ENCODE results near the gene TSEN54. TPM values are rescaled to one million over a fixed set of nuclear protein-coding genes. Genes with fewer than 3 reads are reported as not detected.

TSEN54 gene
- total and polyA plus RNA-seq, 4 donors: 9.1 to 15.1 (median 12.3) TPM

DNA sequence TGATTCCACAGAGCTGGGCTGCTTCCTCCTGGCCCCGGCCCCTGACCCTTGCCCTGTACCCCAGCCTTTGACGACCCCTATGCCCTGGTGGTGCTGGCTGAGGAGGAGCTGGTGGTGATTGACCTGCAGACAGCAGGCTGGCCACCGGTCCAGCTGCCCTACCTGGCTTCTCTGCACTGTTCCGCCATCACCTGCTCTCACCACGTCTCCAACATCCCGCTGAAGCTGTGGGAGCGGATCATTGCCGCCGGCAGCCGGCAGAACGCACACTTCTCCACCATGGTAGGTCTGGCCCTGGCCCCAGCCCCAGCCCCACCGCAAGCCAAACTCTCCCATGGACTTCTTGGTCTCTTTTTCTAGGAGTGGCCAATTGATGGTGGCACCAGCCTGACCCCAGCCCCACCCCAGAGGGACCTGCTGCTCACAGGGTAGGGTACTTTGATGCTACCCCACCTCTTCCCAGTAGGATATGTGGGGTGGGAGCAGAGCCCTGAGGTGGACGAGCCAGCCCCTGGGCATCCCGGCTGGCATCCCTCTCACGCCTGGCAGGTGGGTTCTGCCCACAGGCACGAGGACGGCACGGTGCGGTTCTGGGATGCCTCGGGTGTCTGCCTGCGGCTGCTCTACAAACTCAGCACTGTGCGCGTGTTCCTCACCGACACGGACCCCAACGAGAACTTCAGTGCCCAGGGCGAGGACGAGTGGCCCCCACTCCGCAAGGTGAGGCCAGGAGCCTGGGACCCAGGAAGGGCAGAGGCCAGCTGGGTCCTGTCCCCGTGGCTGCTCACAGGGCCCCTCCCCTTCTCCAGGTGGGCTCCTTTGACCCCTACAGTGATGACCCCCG lies 52.3 kb downstream of the TSEN54 start:
- no peak for DNase-seq (ENCODE audit: low spot score)

DNA sequence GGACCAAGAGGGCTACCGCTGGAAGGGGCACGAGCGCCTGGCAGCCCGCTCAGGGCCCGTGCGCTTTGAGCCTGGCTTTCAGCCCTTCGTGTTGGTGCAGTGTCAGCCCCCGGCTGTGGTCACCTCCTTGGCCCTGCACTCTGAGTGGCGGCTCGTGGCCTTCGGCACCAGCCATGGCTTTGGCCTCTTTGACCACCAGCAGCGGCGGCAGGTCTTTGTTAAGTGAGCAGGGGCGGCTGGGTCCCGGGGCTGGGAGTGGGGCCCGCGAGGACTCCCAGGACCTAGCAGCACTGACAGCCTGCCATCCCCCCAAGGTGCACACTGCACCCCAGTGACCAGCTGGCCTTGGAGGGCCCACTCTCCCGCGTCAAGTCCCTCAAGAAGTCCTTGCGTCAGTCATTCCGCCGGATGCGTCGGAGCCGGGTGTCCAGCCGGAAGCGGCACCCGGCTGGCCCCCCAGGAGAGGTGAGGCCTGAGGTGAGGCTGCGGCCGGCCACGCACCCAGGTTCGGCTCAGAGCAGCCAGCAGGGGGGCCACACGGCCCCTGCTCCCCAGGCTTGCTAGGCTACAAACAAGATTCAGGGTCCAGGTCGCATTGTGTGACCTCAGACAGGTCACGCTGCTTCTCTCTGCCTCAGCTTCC lies 53.8 kb downstream of the TSEN54 start:
- Histone ChIP-seq H3K9me3 (ENCODE audit: control insufficient read depth in 4 of 4, low read length in 3 of 4) (no peaks in the 10 kb centered on the region), H3K4me1 (ENCODE audit: control insufficient read depth in 4 of 4, insufficient read depth in 4 of 4, low read length in 3 of 4) (no peaks in the 10 kb centered on the region), H3K4me3 (ENCODE audit: low read depth in 1 of 3, low read length in 3 of 3) (no peak overlapping the region), H3K27me3 (ENCODE audit: control insufficient read depth in 4 of 4, insufficient read depth in 4 of 4, low read length in 3 of 4) (no peaks in the 10 kb centered on the region), H3K27ac (ENCODE audit: low read depth in 1 of 2, low read length in 2 of 2) (no peak overlapping the region), H3K36me3 (ENCODE audit: control insufficient read depth in 4 of 4, insufficient read depth in 3 of 4, low read depth in 1 of 4, low read length in 3 of 4) (peaks cover 9 to 54% (median 27%) of the 10 kb centered on the region in 4 donors), H3K9ac (ENCODE audit: low read depth in 1 of 2, low read length in 2 of 2) (no peak overlapping the region)
- no peak for TF ChIP-seq HNF4G (IDR thresholded peaks at IDR 0.05)
- no peak for TF ChIP-seq TAF1 (conservative IDR thresholded peaks at IDR 0.05)
- TF ChIP-seq EGR1 (IDR thresholded peaks at IDR 0.05; ENCODE audit: low read depth in 2 of 2): no peak
- no peak for TF ChIP-seq FOXA1 (IDR thresholded peaks at IDR 0.05)
- TF ChIP-seq, protein P1, sequence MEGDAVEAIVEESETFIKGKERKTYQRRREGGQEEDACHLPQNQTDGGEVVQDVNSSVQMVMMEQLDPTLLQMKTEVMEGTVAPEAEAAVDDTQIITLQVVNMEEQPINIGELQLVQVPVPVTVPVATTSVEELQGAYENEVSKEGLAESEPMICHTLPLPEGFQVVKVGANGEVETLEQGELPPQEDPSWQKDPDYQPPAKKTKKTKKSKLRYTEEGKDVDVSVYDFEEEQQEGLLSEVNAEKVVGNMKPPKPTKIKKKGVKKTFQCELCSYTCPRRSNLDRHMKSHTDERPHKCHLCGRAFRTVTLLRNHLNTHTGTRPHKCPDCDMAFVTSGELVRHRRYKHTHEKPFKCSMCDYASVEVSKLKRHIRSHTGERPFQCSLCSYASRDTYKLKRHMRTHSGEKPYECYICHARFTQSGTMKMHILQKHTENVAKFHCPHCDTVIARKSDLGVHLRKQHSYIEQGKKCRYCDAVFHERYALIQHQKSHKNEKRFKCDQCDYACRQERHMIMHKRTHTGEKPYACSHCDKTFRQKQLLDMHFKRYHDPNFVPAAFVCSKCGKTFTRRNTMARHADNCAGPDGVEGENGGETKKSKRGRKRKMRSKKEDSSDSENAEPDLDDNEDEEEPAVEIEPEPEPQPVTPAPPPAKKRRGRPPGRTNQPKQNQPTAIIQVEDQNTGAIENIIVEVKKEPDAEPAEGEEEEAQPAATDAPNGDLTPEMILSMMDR (IDR thresholded peaks at IDR 0.05; ENCODE audit: low read depth, low read length, missing input control): no peak
- TF ChIP-seq SP1 (IDR thresholded peaks at IDR 0.05): no peak
- no peak for TF ChIP-seq HNF4A (conservative IDR thresholded peaks at IDR 0.05)
- no peak for TF ChIP-seq GABPA (IDR thresholded peaks at IDR 0.05 in 1 of 2, conservative IDR thresholded peaks at IDR 0.05 in 1 of 2)
- TF ChIP-seq, protein P2, sequence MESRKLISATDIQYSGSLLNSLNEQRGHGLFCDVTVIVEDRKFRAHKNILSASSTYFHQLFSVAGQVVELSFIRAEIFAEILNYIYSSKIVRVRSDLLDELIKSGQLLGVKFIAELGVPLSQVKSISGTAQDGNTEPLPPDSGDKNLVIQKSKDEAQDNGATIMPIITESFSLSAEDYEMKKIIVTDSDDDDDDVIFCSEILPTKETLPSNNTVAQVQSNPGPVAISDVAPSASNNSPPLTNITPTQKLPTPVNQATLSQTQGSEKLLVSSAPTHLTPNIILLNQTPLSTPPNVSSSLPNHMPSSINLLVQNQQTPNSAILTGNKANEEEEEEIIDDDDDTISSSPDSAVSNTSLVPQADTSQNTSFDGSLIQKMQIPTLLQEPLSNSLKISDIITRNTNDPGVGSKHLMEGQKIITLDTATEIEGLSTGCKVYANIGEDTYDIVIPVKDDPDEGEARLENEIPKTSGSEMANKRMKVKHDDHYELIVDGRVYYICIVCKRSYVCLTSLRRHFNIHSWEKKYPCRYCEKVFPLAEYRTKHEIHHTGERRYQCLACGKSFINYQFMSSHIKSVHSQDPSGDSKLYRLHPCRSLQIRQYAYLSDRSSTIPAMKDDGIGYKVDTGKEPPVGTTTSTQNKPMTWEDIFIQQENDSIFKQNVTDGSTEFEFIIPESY (IDR thresholded peaks at IDR 0.05): no peak
- TF ChIP-seq RAD21 (IDR thresholded peaks at IDR 0.05): no peak
- TF ChIP-seq YY1 (IDR thresholded peaks at IDR 0.05): no peak
- TF ChIP-seq JUND (IDR thresholded peaks at IDR 0.05): no peak
- peak; percentile 30 for DNase-seq (ENCODE audit: low spot score)
- WGBS: 95% methylated on average over 35 of the region's 35 CpGs

More for the DNA sequence above, 52.3 kb downstream of the TSEN54 start:
- H3K4me1 ChIP-seq (ENCODE audit: control insufficient read depth in 4 of 4, insufficient read depth in 4 of 4, low read length in 3 of 4): no peaks in the 10 kb centered on the region
- H3K9me3 ChIP-seq (ENCODE audit: control insufficient read depth in 4 of 4, low read length in 3 of 4): no peaks in the 10 kb centered on the region
- H3K36me3 ChIP-seq (ENCODE audit: control insufficient read depth in 4 of 4, insufficient read depth in 3 of 4, low read depth in 1 of 4, low read length in 3 of 4): peaks cover 15 to 65% (median 27%) of the 10 kb centered on the region in 4 donors
- no peak overlapping the region for H3K9ac ChIP-seq (ENCODE audit: low read depth in 1 of 2, low read length in 2 of 2)
- WGBS: 93% methylated on average over 31 of the region's 31 CpGs
- no peak for TF ChIP-seq SP1 (IDR thresholded peaks at IDR 0.05)
- H3K27me3 ChIP-seq (ENCODE audit: control insufficient read depth in 4 of 4, insufficient read depth in 4 of 4, low read length in 3 of 4): no peaks in the 10 kb centered on the region
- H3K4me3 ChIP-seq (ENCODE audit: low read depth in 1 of 3, low read length in 3 of 3): no peak overlapping the region
- no peak overlapping the region for H3K27ac ChIP-seq (ENCODE audit: low read depth in 1 of 2, low read length in 2 of 2)

DNA sequence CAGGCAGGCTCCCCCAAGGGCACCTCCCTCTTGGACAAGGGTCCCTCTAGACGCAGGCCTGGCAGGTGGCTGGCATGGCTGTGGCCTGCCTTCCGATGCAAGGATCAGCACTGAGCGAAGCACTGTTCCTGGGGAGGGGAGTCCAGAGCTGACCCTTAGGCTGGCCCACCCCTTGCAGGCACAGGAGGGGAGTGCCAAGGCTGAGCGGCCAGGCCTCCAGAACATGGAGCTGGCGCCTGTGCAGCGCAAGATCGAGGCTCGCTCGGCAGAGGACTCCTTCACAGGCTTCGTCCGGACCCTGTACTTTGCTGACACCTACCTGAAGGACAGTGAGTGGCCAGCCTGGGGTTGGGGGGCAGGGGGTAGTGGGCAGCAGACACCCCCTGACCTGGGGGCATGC lies 54.4 kb downstream of the TSEN54 start:
- Histone ChIP-seq H3K9me3 (ENCODE audit: control insufficient read depth in 4 of 4, low read length in 3 of 4) (no peaks in the 10 kb centered on the region), H3K36me3 (ENCODE audit: control insufficient read depth in 4 of 4, insufficient read depth in 3 of 4, low read depth in 1 of 4, low read length in 3 of 4) (peaks cover 5 to 51% (median 24%) of the 10 kb centered on the region in 4 donors), H3K9ac (ENCODE audit: low read depth in 1 of 2, low read length in 2 of 2) (no peak overlapping the region), H3K4me3 (ENCODE audit: low read depth in 1 of 3, low read length in 3 of 3) (no peak overlapping the region), H3K27me3 (ENCODE audit: control insufficient read depth in 4 of 4, insufficient read depth in 4 of 4, low read length in 3 of 4) (no peaks in the 10 kb centered on the region), H3K27ac (ENCODE audit: low read depth in 1 of 2, low read length in 2 of 2) (no peak overlapping the region), H3K4me1 (ENCODE audit: control insufficient read depth in 4 of 4, insufficient read depth in 4 of 4, low read length in 3 of 4) (no peaks in the 10 kb centered on the region)
- peak; percentile 31 for DNase-seq (ENCODE audit: low spot score)
- WGBS: 94% methylated on average over 11 of the region's 11 CpGs
- TF ChIP-seq SP1 (IDR thresholded peaks at IDR 0.05): no peak
- TF ChIP-seq, protein P3, sequence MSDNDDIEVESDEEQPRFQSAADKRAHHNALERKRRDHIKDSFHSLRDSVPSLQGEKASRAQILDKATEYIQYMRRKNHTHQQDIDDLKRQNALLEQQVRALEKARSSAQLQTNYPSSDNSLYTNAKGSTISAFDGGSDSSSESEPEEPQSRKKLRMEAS (IDR thresholded peaks at IDR 0.05): no peak
- no peak for TF ChIP-seq NR2F2 (IDR thresholded peaks at IDR 0.05)
- no peak for TF ChIP-seq RAD21 (IDR thresholded peaks at IDR 0.05)
- TF ChIP-seq, protein P4, sequence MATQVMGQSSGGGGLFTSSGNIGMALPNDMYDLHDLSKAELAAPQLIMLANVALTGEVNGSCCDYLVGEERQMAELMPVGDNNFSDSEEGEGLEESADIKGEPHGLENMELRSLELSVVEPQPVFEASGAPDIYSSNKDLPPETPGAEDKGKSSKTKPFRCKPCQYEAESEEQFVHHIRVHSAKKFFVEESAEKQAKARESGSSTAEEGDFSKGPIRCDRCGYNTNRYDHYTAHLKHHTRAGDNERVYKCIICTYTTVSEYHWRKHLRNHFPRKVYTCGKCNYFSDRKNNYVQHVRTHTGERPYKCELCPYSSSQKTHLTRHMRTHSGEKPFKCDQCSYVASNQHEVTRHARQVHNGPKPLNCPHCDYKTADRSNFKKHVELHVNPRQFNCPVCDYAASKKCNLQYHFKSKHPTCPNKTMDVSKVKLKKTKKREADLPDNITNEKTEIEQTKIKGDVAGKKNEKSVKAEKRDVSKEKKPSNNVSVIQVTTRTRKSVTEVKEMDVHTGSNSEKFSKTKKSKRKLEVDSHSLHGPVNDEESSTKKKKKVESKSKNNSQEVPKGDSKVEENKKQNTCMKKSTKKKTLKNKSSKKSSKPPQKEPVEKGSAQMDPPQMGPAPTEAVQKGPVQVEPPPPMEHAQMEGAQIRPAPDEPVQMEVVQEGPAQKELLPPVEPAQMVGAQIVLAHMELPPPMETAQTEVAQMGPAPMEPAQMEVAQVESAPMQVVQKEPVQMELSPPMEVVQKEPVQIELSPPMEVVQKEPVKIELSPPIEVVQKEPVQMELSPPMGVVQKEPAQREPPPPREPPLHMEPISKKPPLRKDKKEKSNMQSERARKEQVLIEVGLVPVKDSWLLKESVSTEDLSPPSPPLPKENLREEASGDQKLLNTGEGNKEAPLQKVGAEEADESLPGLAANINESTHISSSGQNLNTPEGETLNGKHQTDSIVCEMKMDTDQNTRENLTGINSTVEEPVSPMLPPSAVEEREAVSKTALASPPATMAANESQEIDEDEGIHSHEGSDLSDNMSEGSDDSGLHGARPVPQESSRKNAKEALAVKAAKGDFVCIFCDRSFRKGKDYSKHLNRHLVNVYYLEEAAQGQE (IDR thresholded peaks at IDR 0.05): no peak
- no peak for TF ChIP-seq FOXA2 (IDR thresholded peaks at IDR 0.05)
- no peak for TF ChIP-seq JUND (IDR thresholded peaks at IDR 0.05)
- TF ChIP-seq HNF4A (conservative IDR thresholded peaks at IDR 0.05): no peak
- no peak for TF ChIP-seq GABPA (IDR thresholded peaks at IDR 0.05 in 1 of 2, conservative IDR thresholded peaks at IDR 0.05 in 1 of 2)
- TF ChIP-seq EGR1 (IDR thresholded peaks at IDR 0.05; ENCODE audit: low read depth in 2 of 2): no peak
- TF ChIP-seq, protein P5, sequence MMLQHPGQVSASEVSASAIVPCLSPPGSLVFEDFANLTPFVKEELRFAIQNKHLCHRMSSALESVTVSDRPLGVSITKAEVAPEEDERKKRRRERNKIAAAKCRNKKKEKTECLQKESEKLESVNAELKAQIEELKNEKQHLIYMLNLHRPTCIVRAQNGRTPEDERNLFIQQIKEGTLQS (IDR thresholded peaks at IDR 0.05): no peak
- TF ChIP-seq TAF1 (conservative IDR thresholded peaks at IDR 0.05): no peak
- TF ChIP-seq FOXA1 (IDR thresholded peaks at IDR 0.05): no peak
- TF ChIP-seq RXRA (IDR thresholded peaks at IDR 0.05): no peak
